ENCODE data around the gene SUPV3L1. TPM values are rescaled to one million over a fixed set of nuclear protein-coding genes. Genes with fewer than 3 reads are reported as not detected.

Gene SUPV3L1
- total and polyA plus RNA-seq, 12 donors: 24.4 to 165 (median 37.6) TPM

GRCh38 chr10:69186524-69186923 lies 6.5 kb downstream of the SUPV3L1 start:
- TF ChIP-seq CTCF (IDR thresholded peaks at IDR 0.05) (no peak), POLR2A (IDR thresholded peaks at IDR 0.05) (no peak)
- Histone ChIP-seq H3K9me3 (replicated peaks in 1 of 3) (no peaks in the 10 kb centered on the region), H3K36me3 (replicated peaks in 1 of 2) (peaks cover 0 to 43% of the 10 kb centered on the region in 2 donors), H3K27me3 (no peaks in the 10 kb centered on the region), H3K4me3 (no peak overlapping the region), H3K4me1 (replicated peaks in 1 of 2) (peaks cover 0 to 10% of the 10 kb centered on the region in 2 donors), H3K27ac (no peak overlapping the region)
- intact Hi-C loops (cut with DNase I): no loop called here
- WGBS, 4 donors: 83 to 89% (median 88%) methylated on average over 1 of the region's 1 CpG
- no peak for DNase-seq

DNA sequence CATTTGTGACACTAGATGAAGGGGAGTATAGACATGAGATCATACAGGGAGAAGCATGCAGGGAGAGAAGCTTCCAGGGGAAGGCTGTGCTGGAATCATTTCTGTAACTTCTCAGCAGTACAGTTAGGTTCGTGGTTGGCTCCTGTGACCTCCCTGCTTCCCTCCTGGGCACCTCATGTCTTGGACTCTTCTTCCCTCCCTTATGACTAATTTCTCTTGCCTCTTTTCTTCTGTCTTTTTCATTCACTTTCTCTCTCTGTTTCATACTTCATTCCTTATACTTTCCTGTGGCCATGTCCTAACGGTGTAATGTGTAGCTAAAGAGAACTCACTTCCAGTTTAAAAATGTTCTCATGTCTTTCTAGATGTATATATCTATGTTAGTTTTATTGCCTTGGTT lies 21.0 kb downstream of the SUPV3L1 start:
- WGBS, 4 donors: 76 to 88% (median 86%) methylated on average over 2 of the region's 2 CpGs
- H3K4me3 ChIP-seq: no peak overlapping the region
- no peak for DNase-seq
- H3K27me3 ChIP-seq: no peaks in the 10 kb centered on the region
- intact Hi-C loops (cut with DNase I): no loop called here
- H3K27ac ChIP-seq: no peak overlapping the region
- no peaks in the 10 kb centered on the region for H3K4me1 ChIP-seq (replicated peaks in 1 of 2)
- TF ChIP-seq CTCF (IDR thresholded peaks at IDR 0.05): no peak
- TF ChIP-seq POLR2A (IDR thresholded peaks at IDR 0.05): no peak
- peaks cover 0 to 61% of the 10 kb centered on the region in 2 donors for H3K36me3 ChIP-seq (replicated peaks in 1 of 2)
- no peaks in the 10 kb centered on the region for H3K9me3 ChIP-seq (replicated peaks in 1 of 3)

GRCh38 chr10:69202332-69202731 lies 22.3 kb downstream of the SUPV3L1 start:
- Histone ChIP-seq H3K4me1 (replicated peaks in 1 of 2) (no peaks in the 10 kb centered on the region), H3K27ac (no peak overlapping the region), H3K27me3 (no peaks in the 10 kb centered on the region), H3K4me3 (no peak overlapping the region), H3K36me3 (replicated peaks in 1 of 2) (peaks cover 0 to 61% of the 10 kb centered on the region in 2 donors), H3K9me3 (replicated peaks in 1 of 3) (no peaks in the 10 kb centered on the region)
- TF ChIP-seq POLR2A (IDR thresholded peaks at IDR 0.05) (no peak), CTCF (IDR thresholded peaks at IDR 0.05) (no peak)
- intact Hi-C loops (cut with DNase I): no loop called here
- WGBS, 4 donors: 90 to 95% (median 91%) methylated on average over 1 of the region's 1 CpG
- DNase-seq: no peak

DNA sequence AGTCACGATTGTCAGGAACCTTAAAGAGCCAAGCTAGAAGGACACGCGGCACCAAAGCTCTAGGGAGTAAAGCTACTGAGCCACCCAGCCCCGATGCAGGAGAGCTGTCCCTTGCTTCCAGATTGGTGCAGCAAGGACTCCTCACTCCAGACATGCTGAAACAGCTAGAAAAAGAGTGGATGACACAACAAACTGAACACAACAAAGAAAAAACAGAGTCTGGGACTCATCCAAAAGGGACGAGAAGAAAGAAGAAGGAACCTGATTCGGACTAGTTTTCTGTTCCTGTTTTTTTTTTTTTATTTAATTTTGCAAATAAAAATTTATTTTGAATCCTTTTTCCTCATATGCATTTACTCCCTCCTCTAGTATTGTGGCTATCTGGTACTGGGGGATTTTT lies 28.7 kb downstream of the SUPV3L1 start:
- Histone ChIP-seq H3K9me3 (replicated peaks in 1 of 3) (no peaks in the 10 kb centered on the region), H3K36me3 (replicated peaks in 1 of 2) (peaks cover 0 to 50% of the 10 kb centered on the region in 2 donors), H3K4me3 (no peak overlapping the region), H3K27ac (no peak overlapping the region), H3K27me3 (no peaks in the 10 kb centered on the region), H3K4me1 (replicated peaks in 1 of 2) (no peaks in the 10 kb centered on the region)
- intact Hi-C loops (cut with DNase I): no loop called here
- 84 to 87% (median 85%) methylated on average over 6 of the region's 6 CpGs for WGBS, 4 donors
- DNase-seq: no peak
- TF ChIP-seq CTCF (IDR thresholded peaks at IDR 0.05): no peak
- TF ChIP-seq POLR2A (IDR thresholded peaks at IDR 0.05): no peak

Data from adrenal gland (tissue), 12 donors.